Activated naive CD4-positive, alpha-beta T cell treated with anti-CD3 and anti-CD28 coated beads, Interleukin-2, amount 10 ng/mL, durations not matched to agents 7 days and 5 days (primary cell): ENCODE data around the gene ADGRL3.

ENCODE experiments used
- CTCF ChIA-PET: fragments of 350-600 bp; sonication (Branson Sonifier 250); formaldehyde crosslinking; loops from one replicate; lab custom pipeline; 2021; ENCODE audit warnings: antibody characterized with exemption; lab: Charles Lee
- DNase-seq: peaks from one replicate; pipeline ENCODE4 v3.0.0-alpha.2; 2020
- H3K27ac Mint-ChIP-seq: one replicate; pipeline ENCODE4 v1.8.0; 2021; ENCODE audit warnings: mild to moderate bottlenecking, moderate library complexity, mixed read lengths
- H3K27me3 Mint-ChIP-seq: one replicate; pipeline ENCODE4 v1.8.0; 2021; ENCODE audit warnings: mild to moderate bottlenecking, mixed read lengths
- H3K36me3 Mint-ChIP-seq: one replicate; pipeline ENCODE4 v1.8.0; 2021; ENCODE audit warnings: mixed read lengths
- H3K4me1 Mint-ChIP-seq: one replicate; pipeline ENCODE4 v1.8.0; 2021; ENCODE audit warnings: mixed read lengths
- H3K4me3 Mint-ChIP-seq: one replicate; pipeline ENCODE4 v1.8.0; 2021; ENCODE audit warnings: mild to moderate bottlenecking, moderate library complexity, mixed read lengths
- H3K9me3 Mint-ChIP-seq: one replicate; pipeline ENCODE4 v1.8.0; 2021; ENCODE audit warnings: mixed read lengths

ADGRL3 gene

DNA sequence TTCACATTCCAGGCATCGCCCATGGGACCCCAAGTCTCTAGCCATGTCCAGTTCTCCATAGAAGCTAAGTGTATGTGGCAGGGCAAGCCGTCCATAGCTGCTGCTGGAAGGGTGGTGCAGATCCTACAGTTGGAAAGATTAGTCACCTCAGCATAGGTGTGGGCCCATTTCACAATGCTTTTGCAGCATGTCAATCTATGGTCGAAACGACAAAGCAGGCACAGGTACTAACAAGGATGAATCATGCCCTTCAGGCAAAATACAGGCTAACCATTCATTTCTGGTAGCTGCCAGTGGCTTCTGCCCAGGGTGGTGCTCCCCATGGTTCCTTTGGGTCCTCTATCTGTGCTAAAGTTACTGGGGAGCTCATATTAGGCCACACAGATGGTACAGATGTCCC is 225.2 kb downstream of the ADGRL3 start:
- H3K27me3 Mint-ChIP-seq, result no peaks in the 10 kb centered on the region
- H3K36me3 Mint-ChIP-seq, result no peaks in the 10 kb centered on the region
- H3K4me1 Mint-ChIP-seq, result no peaks in the 10 kb centered on the region
- no peak overlapping the region for H3K4me3 Mint-ChIP-seq
- no peak overlapping the region for H3K27ac Mint-ChIP-seq
- DNase-seq, result no peak
- CTCF ChIA-PET, result no interaction called here
- peaks cover 24% of the 10 kb centered on the region for H3K9me3 Mint-ChIP-seq

DNA sequence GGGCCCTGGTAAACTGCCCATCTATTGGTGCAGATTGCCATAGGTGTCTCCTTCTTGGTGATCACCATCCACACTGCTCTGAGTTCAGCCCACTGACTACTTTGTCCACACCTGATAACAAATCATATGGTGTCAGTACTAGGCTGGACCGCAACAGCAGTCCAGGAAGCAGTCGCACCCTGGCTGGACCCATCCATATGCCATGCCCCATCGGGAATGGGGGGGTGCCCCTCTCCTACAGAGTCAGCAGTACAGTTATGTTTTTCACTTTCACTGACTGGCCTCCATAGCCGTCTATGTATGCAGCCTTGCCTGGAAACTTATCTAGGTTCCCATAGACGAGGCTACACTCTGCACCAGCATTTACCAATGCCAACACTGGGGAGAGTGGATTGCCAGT is 226.1 kb downstream of the ADGRL3 start:
- no peaks in the 10 kb centered on the region for H3K27me3 Mint-ChIP-seq
- peaks cover 24% of the 10 kb centered on the region for H3K9me3 Mint-ChIP-seq
- CTCF ChIA-PET, result no interaction called here
- no peaks in the 10 kb centered on the region for H3K4me1 Mint-ChIP-seq
- H3K4me3 Mint-ChIP-seq, result no peak overlapping the region
- no peak for DNase-seq
- no peak overlapping the region for H3K27ac Mint-ChIP-seq
- no peaks in the 10 kb centered on the region for H3K36me3 Mint-ChIP-seq

DNA sequence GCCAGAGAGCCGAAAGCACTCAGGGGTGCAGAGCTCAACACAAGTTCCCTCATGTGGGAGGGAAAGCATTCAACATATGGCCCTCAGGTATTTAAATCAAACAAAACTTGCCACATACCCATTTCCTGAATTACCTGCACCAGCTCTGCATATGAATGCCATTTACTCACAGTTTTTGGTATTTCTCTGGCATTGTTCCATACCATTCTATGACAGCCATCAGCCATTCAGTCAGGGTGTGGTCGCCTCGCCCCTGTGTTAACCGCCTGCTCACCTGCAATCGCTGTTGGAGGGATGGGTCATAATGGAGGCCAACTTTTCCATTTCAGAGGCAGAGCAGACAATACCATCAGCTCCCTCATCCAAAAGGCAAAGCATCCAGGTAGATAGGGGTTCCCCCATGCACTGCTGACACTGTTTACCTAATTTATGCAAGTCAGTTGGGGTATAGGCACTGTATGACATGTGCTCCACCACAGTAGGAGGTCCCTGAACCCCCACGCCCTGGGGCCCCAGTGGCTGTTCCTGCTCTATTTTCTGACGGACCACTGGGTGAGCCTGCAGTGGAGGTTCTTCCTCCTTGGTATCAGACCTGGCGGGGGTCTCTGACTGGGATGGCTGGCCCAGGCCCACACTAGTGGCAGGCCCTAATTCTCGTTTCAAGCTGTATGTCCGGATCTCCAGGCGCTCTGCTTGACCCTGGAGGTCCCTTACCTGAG is 227.1 kb downstream of the ADGRL3 start:
- Mint-ChIP-seq H3K27ac (no peak overlapping the region), H3K36me3 (no peaks in the 10 kb centered on the region), H3K9me3 (peaks cover 24% of the 10 kb centered on the region), H3K27me3 (no peaks in the 10 kb centered on the region), H3K4me3 (no peak overlapping the region), H3K4me1 (no peaks in the 10 kb centered on the region)
- DNase-seq, result no peak
- CTCF ChIA-PET, result no interaction called here

DNA sequence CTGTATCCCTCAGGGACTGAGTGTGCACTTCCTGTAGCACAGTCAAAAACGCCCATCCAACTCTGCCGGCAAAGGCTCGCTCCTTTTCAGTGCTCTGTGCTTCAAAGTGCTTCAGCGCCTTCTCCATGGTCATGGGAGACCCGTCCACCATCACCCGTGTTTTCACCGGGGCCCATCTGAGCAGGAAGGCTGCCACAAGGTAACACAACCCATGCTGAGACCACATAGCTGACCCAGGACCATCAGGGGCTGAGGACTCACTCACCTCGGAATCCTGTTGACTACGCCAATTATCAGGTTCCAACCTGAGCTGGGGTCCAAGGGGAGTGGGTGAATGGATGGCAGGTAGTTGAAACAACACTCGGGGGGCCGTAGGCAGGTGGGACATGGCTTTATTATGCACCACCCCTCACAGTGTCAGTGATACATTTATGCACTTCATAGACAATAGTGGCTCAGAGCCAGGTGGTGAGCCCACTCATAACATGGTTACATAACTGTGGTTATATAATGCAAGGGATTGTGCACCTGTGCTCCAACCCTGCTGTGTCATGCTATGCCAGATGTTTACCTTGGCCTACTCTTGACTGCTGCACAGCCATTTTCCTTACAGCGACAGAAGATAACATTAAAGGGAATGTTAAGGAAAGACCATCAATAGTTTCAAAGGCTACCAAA is 227.8 kb downstream of the ADGRL3 start:
- H3K36me3 Mint-ChIP-seq, result no peaks in the 10 kb centered on the region
- no peaks in the 10 kb centered on the region for H3K4me1 Mint-ChIP-seq
- DNase-seq, result no peak
- no peaks in the 10 kb centered on the region for H3K27me3 Mint-ChIP-seq
- CTCF ChIA-PET, result no interaction called here
- no peak overlapping the region for H3K4me3 Mint-ChIP-seq
- peaks cover 24% of the 10 kb centered on the region for H3K9me3 Mint-ChIP-seq
- H3K27ac Mint-ChIP-seq, result no peak overlapping the region

DNA sequence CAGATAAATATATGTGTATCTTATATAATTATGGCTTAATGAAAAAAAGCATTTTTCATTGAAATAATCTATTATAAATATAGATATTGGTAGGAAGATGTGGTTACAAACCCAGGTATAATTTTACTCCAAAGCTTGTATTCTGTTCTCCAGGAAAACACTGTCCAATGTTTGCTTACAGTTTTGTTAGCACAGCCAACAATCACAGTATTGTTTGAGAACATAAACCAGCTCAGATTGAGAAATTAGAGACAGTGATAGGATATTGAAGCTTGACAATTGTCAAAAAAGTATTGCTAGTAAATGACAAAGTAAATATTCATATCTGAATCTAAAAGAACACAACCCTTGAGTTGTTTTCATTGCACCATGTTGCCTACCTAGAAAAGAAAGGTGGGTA is 228.8 kb downstream of the ADGRL3 start:
- no peaks in the 10 kb centered on the region for H3K27me3 Mint-ChIP-seq
- no peaks in the 10 kb centered on the region for H3K36me3 Mint-ChIP-seq
- no peak overlapping the region for H3K4me3 Mint-ChIP-seq
- H3K4me1 Mint-ChIP-seq, result no peaks in the 10 kb centered on the region
- no peak overlapping the region for H3K27ac Mint-ChIP-seq
- no peak for DNase-seq
- CTCF ChIA-PET, result no interaction called here
- peaks cover 19% of the 10 kb centered on the region for H3K9me3 Mint-ChIP-seq

DNA sequence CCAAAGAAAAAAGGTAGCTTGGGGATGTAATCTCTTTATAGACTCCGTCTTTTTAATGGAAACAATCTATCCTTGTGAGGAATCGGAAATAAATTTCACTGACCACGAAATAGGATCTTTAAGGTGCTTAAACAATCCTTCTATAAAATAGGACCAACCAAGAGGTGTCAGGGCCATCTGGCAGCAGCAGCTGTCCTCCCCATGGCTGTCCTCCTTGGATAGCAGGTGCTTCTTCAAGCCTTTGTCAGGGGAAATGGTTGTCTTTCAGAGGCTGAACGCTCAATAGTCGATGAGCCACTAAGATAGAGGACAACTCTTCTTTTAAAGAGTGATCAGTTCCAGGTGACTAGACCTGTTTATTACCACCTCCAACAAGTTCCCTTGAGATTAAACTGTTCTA is 231.0 kb downstream of the ADGRL3 start:
- H3K4me1 Mint-ChIP-seq, result no peaks in the 10 kb centered on the region
- H3K27me3 Mint-ChIP-seq, result no peaks in the 10 kb centered on the region
- CTCF ChIA-PET, result no interaction called here
- peaks cover 15% of the 10 kb centered on the region for H3K9me3 Mint-ChIP-seq
- H3K27ac Mint-ChIP-seq, result no peak overlapping the region
- no peaks in the 10 kb centered on the region for H3K36me3 Mint-ChIP-seq
- no peak overlapping the region for H3K4me3 Mint-ChIP-seq
- DNase-seq, result no peak

DNA sequence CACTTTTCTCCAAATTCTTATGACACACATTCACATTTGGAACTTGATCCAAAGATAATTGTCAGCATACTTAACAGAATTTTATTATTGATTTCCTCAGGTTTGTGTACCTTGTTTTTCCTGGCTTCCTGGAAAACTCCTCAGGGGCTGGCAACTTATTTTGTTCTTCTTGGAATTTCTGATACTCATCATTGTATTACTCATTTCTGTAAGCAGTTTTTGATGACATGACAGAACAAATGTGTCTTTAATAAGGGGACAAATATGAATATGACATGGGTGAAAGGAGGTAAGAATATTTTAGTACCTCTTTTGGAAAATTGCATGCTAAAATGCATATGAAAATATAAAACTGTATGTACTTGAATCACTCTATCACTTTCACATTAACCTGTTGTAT is 237.8 kb downstream of the ADGRL3 start:
- Mint-ChIP-seq H3K27ac (no peak overlapping the region), H3K36me3 (no peaks in the 10 kb centered on the region), H3K4me1 (no peaks in the 10 kb centered on the region), H3K4me3 (no peak overlapping the region), H3K9me3 (peaks cover 8% of the 10 kb centered on the region), H3K27me3 (no peaks in the 10 kb centered on the region)
- no peak for DNase-seq
- CTCF ChIA-PET, result no interaction called here

DNA sequence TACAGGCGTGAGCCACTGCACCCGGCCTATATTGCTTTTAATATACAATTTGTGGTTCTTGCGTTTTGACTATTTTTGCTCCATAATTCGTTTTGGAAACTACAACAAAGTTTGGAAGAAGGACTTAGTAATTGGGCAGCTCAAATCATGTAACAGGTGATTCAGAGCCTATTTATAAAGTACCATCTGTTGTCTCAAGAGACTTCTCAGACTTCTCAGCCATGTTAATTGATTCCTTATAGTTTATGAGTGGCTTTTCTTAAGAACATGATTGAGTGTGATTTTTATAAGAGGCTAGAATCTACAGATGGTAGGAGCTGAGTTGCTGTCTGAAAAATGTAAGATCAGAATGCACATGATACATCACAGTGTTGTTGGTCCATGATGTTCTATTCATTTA is 240.2 kb downstream of the ADGRL3 start:
- Mint-ChIP-seq H3K36me3 (no peaks in the 10 kb centered on the region), H3K4me3 (no peak overlapping the region), H3K9me3 (peaks cover 8% of the 10 kb centered on the region), H3K4me1 (no peaks in the 10 kb centered on the region), H3K27me3 (no peaks in the 10 kb centered on the region), H3K27ac (no peak overlapping the region)
- DNase-seq, result no peak
- CTCF ChIA-PET, result no interaction called here

DNA sequence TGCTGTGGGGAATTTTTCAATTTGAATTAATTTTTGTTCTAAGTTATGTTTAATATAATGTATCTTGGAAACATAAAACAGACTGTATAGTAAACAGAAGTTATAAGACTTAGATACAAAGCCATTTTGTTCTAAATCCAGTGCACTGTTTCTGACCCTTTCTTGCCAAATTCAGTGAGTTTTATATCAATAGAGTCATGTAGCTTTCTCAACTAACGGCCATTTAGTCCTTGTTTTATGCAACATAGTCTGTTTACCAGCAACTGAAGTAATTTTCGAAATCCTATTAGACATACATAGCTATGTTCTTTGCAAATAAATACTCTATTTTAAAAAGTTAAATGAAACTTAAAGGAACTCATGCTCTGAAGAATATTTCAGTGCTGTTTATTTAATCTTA is 242.8 kb downstream of the ADGRL3 start:
- H3K9me3 Mint-ChIP-seq, result peaks cover 12% of the 10 kb centered on the region
- H3K27ac Mint-ChIP-seq, result no peak overlapping the region
- CTCF ChIA-PET, result no interaction called here
- no peaks in the 10 kb centered on the region for H3K36me3 Mint-ChIP-seq
- no peaks in the 10 kb centered on the region for H3K27me3 Mint-ChIP-seq
- H3K4me3 Mint-ChIP-seq, result no peak overlapping the region
- no peaks in the 10 kb centered on the region for H3K4me1 Mint-ChIP-seq
- DNase-seq, result no peak

DNA sequence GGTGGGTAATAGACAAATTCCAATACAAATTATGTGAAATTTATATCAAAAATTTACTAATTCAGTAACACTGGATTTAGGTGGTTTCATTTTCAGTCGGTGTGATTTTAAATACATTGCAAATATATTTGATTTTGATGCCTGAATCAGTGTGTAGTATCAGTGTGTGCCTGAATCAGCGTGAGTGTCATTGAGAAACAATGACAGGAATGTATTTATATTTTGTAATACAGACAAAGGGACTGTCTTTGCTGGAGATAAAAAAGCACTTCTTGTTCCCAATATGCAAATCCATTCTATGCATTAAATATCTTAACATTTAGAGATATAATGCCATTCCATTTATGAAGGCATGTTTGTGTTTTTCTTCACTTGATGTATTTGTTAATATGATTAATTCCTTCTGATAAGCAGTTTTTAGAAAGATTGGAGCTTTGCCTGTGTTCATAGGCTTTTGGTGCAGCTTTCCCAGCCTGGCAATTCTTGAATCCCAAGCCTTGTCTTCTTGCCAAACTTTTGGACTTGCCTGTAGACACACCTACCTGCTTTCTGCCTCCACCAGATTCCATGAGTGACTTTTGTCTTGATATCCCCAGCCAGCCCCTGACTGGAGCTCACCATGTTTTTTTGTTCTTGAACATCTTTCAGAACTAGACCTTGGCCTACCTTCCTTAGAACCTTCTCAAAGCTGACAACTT is 243.8 kb downstream of the ADGRL3 start:
- CTCF ChIA-PET, result no interaction called here
- H3K4me3 Mint-ChIP-seq, result no peak overlapping the region

DNA sequence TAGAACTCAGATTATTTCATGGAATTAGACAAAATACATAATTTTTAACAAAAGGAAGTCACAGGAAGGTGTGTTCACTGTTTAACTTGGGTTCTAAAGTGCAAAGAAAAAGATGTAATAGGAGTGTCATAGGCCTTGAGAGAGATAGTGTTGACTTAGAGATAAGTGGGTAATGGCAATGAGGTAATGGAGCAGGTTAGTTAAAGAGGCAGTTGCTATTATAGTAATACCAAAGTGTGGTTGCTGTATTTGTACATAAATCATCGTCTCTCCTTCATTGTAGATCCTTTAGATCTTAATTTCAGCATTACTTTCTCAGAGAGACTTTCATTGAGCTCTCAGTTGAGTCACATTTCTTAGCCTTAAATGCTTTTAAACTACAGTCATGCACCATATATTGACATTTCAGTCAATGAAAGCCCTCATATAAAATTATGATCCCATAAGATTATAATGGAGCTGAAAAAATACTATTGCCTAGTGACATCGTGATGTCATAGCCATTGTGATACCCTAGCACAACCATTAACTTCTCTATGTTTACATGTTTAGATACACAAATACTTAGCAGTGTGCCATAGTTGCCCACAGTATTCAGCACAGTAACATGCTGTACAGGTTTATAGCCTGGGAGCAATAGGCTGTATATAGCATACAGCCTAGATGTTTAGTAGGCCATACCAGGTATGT is 245.4 kb downstream of the ADGRL3 start:
- no peak overlapping the region for H3K27ac Mint-ChIP-seq
- H3K27me3 Mint-ChIP-seq, result no peaks in the 10 kb centered on the region
- DNase-seq, result no peak
- CTCF ChIA-PET, result no interaction called here
- H3K36me3 Mint-ChIP-seq, result no peaks in the 10 kb centered on the region
- no peaks in the 10 kb centered on the region for H3K4me1 Mint-ChIP-seq
- H3K9me3 Mint-ChIP-seq, result peaks cover 9% of the 10 kb centered on the region
- no peak overlapping the region for H3K4me3 Mint-ChIP-seq

More for the DNA sequence above, 243.8 kb downstream of the ADGRL3 start:
- Mint-ChIP-seq H3K36me3 (no peaks in the 10 kb centered on the region), H3K9me3 (peaks cover 12% of the 10 kb centered on the region), H3K4me1 (no peaks in the 10 kb centered on the region), H3K27ac (no peak overlapping the region), H3K27me3 (no peaks in the 10 kb centered on the region)
- DNase-seq, result no peak

DNA sequence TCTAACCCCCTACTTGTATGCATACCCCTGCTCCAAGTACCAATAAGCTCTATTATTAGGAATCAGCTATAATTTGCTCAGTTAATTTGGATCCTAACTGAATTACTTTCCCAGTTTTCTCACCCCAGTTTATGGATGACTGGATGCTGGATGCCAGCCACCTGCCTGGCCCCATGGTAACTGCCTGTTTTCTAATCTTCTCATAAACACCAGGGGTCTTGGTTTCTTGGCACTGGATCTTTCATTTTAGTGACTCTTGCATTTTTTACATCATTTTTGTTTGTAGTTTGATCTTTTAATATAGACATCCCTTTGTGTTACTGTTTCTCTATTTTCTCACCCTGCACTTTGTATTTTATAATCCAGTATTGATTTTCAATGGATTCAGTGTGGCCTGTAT is 246.8 kb downstream of the ADGRL3 start:
- Mint-ChIP-seq H3K27me3 (no peaks in the 10 kb centered on the region), H3K36me3 (no peaks in the 10 kb centered on the region), H3K27ac (no peak overlapping the region), H3K4me1 (no peaks in the 10 kb centered on the region), H3K4me3 (no peak overlapping the region), H3K9me3 (peaks cover 9% of the 10 kb centered on the region)
- DNase-seq, result no peak
- CTCF ChIA-PET, result no interaction called here

DNA sequence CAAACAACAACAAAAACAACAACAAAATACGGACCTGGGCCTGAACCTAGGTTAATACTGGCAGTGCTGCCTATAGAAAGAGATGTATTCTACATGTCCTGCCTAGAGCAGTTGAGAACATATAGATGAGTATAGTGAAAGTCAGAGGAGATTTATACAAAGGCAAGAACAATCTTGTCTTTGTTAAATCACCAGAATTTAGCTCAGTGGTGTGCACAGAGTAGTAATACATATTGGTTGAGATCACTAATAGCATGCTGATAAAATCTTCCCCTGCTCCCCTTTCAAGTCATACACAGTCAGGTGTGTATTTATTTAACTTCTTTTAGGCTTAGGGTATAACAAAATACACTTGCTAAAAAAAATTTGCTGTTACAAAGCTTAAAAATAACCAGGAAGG is 247.8 kb downstream of the ADGRL3 start:
- Mint-ChIP-seq H3K36me3 (no peaks in the 10 kb centered on the region), H3K4me3 (no peak overlapping the region), H3K4me1 (no peaks in the 10 kb centered on the region), H3K27me3 (no peaks in the 10 kb centered on the region), H3K9me3 (peaks cover 4% of the 10 kb centered on the region), H3K27ac (no peak overlapping the region)
- CTCF ChIA-PET, result no interaction called here
- DNase-seq, result no peak

DNA sequence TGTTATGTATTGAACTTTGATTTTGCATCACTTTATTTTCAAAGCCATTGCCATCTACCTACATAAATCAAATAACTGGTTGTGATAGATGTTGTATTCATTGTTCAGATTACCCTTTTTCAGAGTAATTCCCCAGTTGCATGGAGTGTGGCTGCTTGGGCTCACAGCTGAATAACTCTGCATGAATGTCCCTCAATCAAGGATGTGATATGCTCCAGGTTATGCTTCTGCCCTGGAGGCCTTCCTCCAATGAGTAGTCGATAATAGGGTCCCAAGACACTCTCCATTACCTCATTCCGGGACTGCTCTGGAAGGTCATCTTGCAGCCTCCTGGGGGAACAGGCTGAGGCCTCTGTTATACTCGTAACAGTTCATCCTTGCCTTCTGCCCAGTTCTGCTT is 251.8 kb downstream of the ADGRL3 start:
- DNase-seq, result no peak
- CTCF ChIA-PET, result no interaction called here
- Mint-ChIP-seq H3K9me3 (peaks cover 4% of the 10 kb centered on the region), H3K27me3 (no peaks in the 10 kb centered on the region), H3K4me3 (no peak overlapping the region), H3K4me1 (no peaks in the 10 kb centered on the region), H3K36me3 (no peaks in the 10 kb centered on the region), H3K27ac (no peak overlapping the region)
